Fibroblast of lung (primary cell): ENCODE results near the gene TNNC2. TPM values are rescaled to one million over a fixed set of nuclear protein-coding genes. Genes with fewer than 3 reads are reported as not detected.

ENCODE experiments used
- DNase-seq, 2 donors: peaks; one replicate each; pipeline versions ENCODE4 v3.0.0 to v3.0.0-alpha.2; 2010; ENCODE audit warnings: low read depth in 2 of 2
- H2AFZ ChIP-seq: 2 replicates; pipeline ENCODE4 v1.5.1; 2012; ENCODE audit warnings: low read length, control low read depth, inconsistent platforms
- H3K27ac ChIP-seq: 2 replicates; pipeline ENCODE4 v1.5.1; 2011; ENCODE audit warnings: low read length, control low read depth; ENCODE audit not compliant: insufficient read depth
- H3K27me3 ChIP-seq: 2 replicates; pipeline ENCODE4 v1.5.1; 2011; ENCODE audit warnings: mild to moderate bottlenecking, low read length; ENCODE audit not compliant: control insufficient read depth, insufficient read depth
- H3K36me3 ChIP-seq: 2 replicates; pipeline ENCODE4 v1.5.1; 2011; ENCODE audit warnings: low read length; ENCODE audit not compliant: control insufficient read depth, insufficient read depth
- H3K4me1 ChIP-seq: 2 replicates; pipeline ENCODE4 v1.5.1; 2011; ENCODE audit warnings: low read length; ENCODE audit not compliant: control insufficient read depth, insufficient read depth; ENCODE audit errors: extremely low read depth
- H3K4me2 ChIP-seq: 2 replicates; pipeline ENCODE4 v1.5.1; 2011; ENCODE audit warnings: low read length, control low read depth; ENCODE audit not compliant: insufficient read depth; ENCODE audit errors: extremely low read depth
- H3K4me3 ChIP-seq, 4 experiments: fragments of 200-600 bp in 1 of 4; sonication (generic) in 1 of 4; replicated peaks in 1 of 4; 2 replicates each; pipeline ENCODE4 v1.5.1; 2011 to 2016; ENCODE audit warnings: low read length in 4 of 4, low read depth in 3 of 4, mild to moderate bottlenecking in 3 of 4, control low read depth in 2 of 4, inconsistent platforms in 1 of 4, mixed read lengths in 1 of 4; ENCODE audit not compliant: insufficient read depth in 1 of 4; ENCODE audit errors: control extremely low read depth in 1 of 4
- H3K79me2 ChIP-seq: 2 replicates; pipeline ENCODE4 v1.5.1; 2012; ENCODE audit warnings: mild to moderate bottlenecking, low read length, inconsistent platforms; ENCODE audit not compliant: control insufficient read depth, insufficient read depth
- H3K9ac ChIP-seq: 2 replicates; pipeline ENCODE4 v1.5.1; 2011; ENCODE audit warnings: mild to moderate bottlenecking, low read length, control low read depth; ENCODE audit not compliant: insufficient read depth
- H3K9me3 ChIP-seq: 2 replicates; pipeline ENCODE4 v1.5.1; 2012; ENCODE audit warnings: low read depth, low read length; ENCODE audit not compliant: control insufficient read depth, insufficient read depth
- H4K20me1 ChIP-seq: 2 replicates; pipeline ENCODE4 v1.5.1; 2011; ENCODE audit warnings: low read length; ENCODE audit not compliant: control insufficient read depth, insufficient read depth; ENCODE audit errors: extremely low read depth
- EZH2 ChIP-seq: IDR thresholded peaks from 2 replicates; pipeline ENCODE4 v1.5.1; 2012; ENCODE audit warnings: low read length, control low read depth, mild to moderate bottlenecking; ENCODE audit errors: missing control alignments
- polyA plus RNA-seq, 2 donors: library from polyadenylated mRNA; depleted of rRNA in 1 of 2; stranded (reverse) in 1 of 2; unstranded in 1 of 2; fragments of >200 nt; gene quantifications; 2 replicates each; pipeline ENCODE4 v1.2.1, GENCODE V29; 2011 to 2012; ENCODE audit warnings: missing spikeins in 1 of 2
- total RNA-seq: library from RNA; depleted of rRNA; stranded (reverse); fragments of >200 nt; gene quantifications from 2 replicates; pipeline ENCODE4 v1.2.1, GENCODE V29; 2014
- TF ChIP-seq, protein P1 (sequence below), 2 donors: IDR thresholded peaks in 1 of 2; conservative IDR thresholded peaks in 1 of 2; 1 replicate in 1 of 2; 2 replicates in 1 of 2; pipeline ENCODE4 v1.5.1; 2011 to 2012; ENCODE audit warnings: low read length in 2 of 2, control low read depth in 1 of 2, inconsistent platforms in 1 of 2, low read depth in 1 of 2, mild to moderate bottlenecking in 1 of 2

TNNC2 gene
- total and polyA plus RNA-seq, 2 donors (not counting 1 experiment from before 2014, with no cell fraction given): 1.3 to 1.4 TPM

DNA sequence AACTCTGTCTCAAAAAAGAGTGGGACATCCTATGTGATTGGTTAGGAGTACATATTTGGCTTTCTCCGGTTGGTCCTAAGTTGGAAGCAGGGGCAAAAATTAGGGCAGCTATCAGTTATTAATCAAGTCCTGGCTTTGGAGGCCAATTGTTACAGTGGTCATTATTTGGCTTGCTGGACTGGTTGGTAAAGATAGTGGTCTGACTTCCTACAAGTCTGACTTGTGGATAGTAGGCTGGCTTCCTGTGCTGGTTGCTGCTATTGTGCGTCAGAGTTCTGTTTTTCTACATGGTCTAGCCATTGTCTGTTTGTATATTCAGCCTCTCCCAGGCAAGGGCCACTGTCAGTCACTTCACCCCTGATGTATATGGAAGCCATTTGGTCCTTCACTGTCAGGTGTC, 23.1 kb upstream of the TNNC2 start:
- Histone ChIP-seq H4K20me1 (no peaks in the 10 kb centered on the region), H3K4me1 (no peaks in the 10 kb centered on the region), H3K36me3 (peaks cover 6% of the 10 kb centered on the region), H3K9me3 (no peaks in the 10 kb centered on the region), H3K27me3 (no peaks in the 10 kb centered on the region), H3K27ac (no peak overlapping the region), H3K4me2 (no peak overlapping the region), H2AFZ (no peak overlapping the region), H3K79me2 (peaks cover 5% of the 10 kb centered on the region), H3K4me3 (no peak overlapping the region), H3K9ac (no peak overlapping the region)
- TF ChIP-seq, protein P1, sequence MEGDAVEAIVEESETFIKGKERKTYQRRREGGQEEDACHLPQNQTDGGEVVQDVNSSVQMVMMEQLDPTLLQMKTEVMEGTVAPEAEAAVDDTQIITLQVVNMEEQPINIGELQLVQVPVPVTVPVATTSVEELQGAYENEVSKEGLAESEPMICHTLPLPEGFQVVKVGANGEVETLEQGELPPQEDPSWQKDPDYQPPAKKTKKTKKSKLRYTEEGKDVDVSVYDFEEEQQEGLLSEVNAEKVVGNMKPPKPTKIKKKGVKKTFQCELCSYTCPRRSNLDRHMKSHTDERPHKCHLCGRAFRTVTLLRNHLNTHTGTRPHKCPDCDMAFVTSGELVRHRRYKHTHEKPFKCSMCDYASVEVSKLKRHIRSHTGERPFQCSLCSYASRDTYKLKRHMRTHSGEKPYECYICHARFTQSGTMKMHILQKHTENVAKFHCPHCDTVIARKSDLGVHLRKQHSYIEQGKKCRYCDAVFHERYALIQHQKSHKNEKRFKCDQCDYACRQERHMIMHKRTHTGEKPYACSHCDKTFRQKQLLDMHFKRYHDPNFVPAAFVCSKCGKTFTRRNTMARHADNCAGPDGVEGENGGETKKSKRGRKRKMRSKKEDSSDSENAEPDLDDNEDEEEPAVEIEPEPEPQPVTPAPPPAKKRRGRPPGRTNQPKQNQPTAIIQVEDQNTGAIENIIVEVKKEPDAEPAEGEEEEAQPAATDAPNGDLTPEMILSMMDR (conservative IDR thresholded peaks at IDR 0.05 in 1 of 2, IDR thresholded peaks at IDR 0.05 in 1 of 2; ENCODE audit: low read depth in 1 of 2, low read length in 2 of 2): no peak
- TF ChIP-seq EZH2: no peak
- no peak for DNase-seq

DNA sequence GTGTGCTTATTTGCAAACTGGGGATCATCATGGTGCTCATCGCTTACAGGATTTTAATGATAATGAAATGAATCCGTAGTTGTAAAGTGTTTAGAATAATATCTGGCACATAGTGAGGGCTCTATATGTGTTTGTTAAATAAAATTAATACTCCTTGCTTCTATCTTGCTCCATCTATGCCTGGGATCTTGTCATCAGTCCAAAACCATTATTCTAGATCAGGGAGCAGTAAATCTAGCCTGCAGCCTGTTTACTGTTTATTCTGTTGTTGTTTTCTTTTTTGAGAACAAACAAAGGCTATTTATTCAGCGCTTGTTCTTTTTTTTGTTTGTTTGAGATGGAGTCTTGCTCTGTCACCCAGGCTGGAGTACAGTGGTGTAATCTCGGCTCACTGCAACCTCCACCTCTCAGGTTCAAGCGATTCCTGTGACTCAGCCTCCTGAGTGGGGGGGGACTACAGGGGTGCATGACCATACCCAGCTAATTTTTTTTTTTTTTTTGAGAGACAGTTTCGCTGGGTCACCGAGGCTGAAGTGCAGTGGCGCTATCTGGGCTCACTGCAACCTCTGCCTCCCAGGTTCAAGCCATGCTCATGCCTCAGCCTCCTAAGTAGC, 22.0 kb upstream of the TNNC2 start:
- Histone ChIP-seq H3K4me2 (no peak overlapping the region), H3K79me2 (no peaks in the 10 kb centered on the region), H3K4me3 (no peak overlapping the region), H3K4me1 (no peaks in the 10 kb centered on the region), H3K9ac (no peak overlapping the region), H3K27ac (no peak overlapping the region), H3K36me3 (peaks cover 2% of the 10 kb centered on the region), H3K9me3 (no peaks in the 10 kb centered on the region), H3K27me3 (no peaks in the 10 kb centered on the region), H4K20me1 (no peaks in the 10 kb centered on the region), H2AFZ (no peak overlapping the region)
- TF ChIP-seq, protein P1 (conservative IDR thresholded peaks at IDR 0.05 in 1 of 2, IDR thresholded peaks at IDR 0.05 in 1 of 2; ENCODE audit: low read depth in 1 of 2, low read length in 2 of 2): no peak
- TF ChIP-seq EZH2: no peak
- no peak for DNase-seq

DNA sequence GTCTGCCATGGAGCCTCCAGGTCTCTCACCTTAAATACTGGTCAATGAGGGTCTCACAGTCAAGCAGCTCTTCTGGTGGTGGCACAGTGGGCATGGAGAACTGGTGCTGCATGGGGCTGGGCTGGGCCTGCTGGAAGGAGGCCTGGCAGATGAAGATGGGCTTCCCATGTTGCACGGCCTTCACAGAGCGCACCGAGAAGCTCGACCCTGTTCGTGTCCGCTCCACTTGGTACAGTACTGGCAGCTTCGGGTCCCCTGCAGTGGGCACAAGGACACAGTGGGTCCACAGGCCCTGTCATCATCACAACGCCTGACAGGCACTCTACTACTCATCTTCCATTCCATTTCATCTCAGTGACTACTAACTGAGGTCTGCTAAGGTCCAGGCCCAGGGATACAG, 21.3 kb upstream of the TNNC2 start:
- no peak overlapping the region for H3K4me2 ChIP-seq
- H3K4me3 ChIP-seq: no peak overlapping the region
- no peaks in the 10 kb centered on the region for H4K20me1 ChIP-seq

More for the DNA sequence above, 21.3 kb upstream of the TNNC2 start:
- no peak for TF ChIP-seq EZH2
- TF ChIP-seq, protein P1 (conservative IDR thresholded peaks at IDR 0.05 in 1 of 2, IDR thresholded peaks at IDR 0.05 in 1 of 2; ENCODE audit: low read depth in 1 of 2, low read length in 2 of 2): no peak
- H3K27ac ChIP-seq: no peak overlapping the region
- DNase-seq: no peak
- H2AFZ ChIP-seq: no peak overlapping the region
- peaks cover 5% of the 10 kb centered on the region for H3K36me3 ChIP-seq
- H3K9ac ChIP-seq: no peak overlapping the region
- H3K79me2 ChIP-seq: no peaks in the 10 kb centered on the region
- H3K9me3 ChIP-seq: no peaks in the 10 kb centered on the region
- H3K27me3 ChIP-seq: no peaks in the 10 kb centered on the region
- H3K4me1 ChIP-seq: no peaks in the 10 kb centered on the region
